Neural crest cell (in vitro differentiated cells): ENCODE results near the gene LDHA. TPM values are rescaled to one million over a fixed set of nuclear protein-coding genes. Genes with fewer than 3 reads are reported as not detected.
A peak's percentile ranks its signal among the peaks of the same experiment; 100 is the strongest.
"Not testable (repeated sequence)": the region's sequence is repeated elsewhere in the genome, so short reads cannot be mapped to it uniquely, and the experiment has no call there.

Experiments
- DNase-seq: peaks from one replicate; pipeline ENCODE4 v3.0.0; 2021; ENCODE audit warnings: low read depth, mixed read lengths, low spot score
- H3K27ac Mint-ChIP-seq: one replicate; pipeline ENCODE4 v1.8.0; 2021; ENCODE audit warnings: mild to moderate bottlenecking, mixed read lengths; ENCODE audit not compliant: unreplicated experiment
- H3K27me3 Mint-ChIP-seq: 2 replicates; pipeline ENCODE4 v1.8.0; 2021; ENCODE audit warnings: low read depth, mild to moderate bottlenecking, mixed read lengths
- H3K36me3 Mint-ChIP-seq: 2 replicates; pipeline ENCODE4 v1.8.0; 2021; ENCODE audit warnings: low read depth, mild to moderate bottlenecking, mixed read lengths
- H3K4me1 Mint-ChIP-seq: 2 replicates; pipeline ENCODE4 v1.8.0; 2021; ENCODE audit warnings: mixed read lengths
- H3K4me3 Mint-ChIP-seq: one replicate; pipeline ENCODE4 v1.8.0; 2021; ENCODE audit warnings: mild to moderate bottlenecking, mixed read lengths
- H3K9me3 Mint-ChIP-seq: 2 replicates; pipeline ENCODE4 v1.8.0; 2021; ENCODE audit warnings: mixed read lengths
- total RNA-seq: library from RNA; stranded (reverse); gene quantifications from 2 replicates; pipeline ENCODE4 v1.2.1, GENCODE V29; 2021
- TF ChIP-seq, protein P1 (sequence below): fragments of 200-600 bp; sonication (generic); conservative IDR thresholded peaks from 2 replicates; pipeline ENCODE4 v1.5.0; 2021; ENCODE audit warnings: antibody characterized with exemption, mild to moderate bottlenecking

LDHA gene
- total RNA-seq, 1 donor from 2014 or later = 297 TPM

DNA sequence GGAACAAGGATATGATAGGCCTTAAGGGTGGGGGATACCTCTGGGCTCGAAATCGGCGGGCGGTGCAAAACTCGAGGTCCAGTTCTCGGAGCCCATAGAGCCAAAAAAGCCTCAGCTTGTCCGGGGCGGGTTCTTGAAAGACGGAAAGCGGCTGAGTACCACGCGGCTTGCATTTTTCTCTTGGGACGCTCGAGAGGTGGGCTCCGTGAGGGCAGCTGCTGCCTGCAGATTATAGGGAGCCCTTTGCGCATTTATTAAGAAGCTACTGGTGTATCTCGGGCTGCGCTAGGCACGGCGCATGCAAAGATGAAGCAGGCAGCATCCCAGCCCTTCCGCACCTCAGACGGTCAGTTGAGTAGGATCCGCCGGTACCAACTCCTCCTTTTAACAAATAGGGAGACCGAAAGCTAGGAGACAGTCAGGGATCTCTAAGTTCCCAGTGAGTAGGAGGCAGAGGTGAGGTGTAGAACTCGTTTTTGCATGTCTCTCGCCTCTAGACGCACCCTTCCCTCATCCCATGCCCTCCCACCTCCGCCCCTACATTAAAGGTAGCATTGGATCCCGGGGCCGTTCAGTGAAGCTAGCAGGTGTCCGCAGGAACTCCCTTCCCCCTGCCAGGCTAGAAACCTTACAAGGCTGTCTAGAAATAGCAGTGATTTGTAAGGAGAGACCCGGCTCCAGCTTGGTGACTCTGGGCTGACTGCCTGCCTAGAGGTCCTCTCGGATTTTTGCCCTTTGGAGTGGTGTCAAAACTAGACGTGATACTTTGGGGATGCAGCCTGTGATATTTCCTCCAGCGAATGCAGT, 768 bp downstream of the LDHA start:
- H3K4me1 Mint-ChIP-seq = peaks cover 29% of the 10 kb centered on the region
- TF ChIP-seq, protein P1, sequence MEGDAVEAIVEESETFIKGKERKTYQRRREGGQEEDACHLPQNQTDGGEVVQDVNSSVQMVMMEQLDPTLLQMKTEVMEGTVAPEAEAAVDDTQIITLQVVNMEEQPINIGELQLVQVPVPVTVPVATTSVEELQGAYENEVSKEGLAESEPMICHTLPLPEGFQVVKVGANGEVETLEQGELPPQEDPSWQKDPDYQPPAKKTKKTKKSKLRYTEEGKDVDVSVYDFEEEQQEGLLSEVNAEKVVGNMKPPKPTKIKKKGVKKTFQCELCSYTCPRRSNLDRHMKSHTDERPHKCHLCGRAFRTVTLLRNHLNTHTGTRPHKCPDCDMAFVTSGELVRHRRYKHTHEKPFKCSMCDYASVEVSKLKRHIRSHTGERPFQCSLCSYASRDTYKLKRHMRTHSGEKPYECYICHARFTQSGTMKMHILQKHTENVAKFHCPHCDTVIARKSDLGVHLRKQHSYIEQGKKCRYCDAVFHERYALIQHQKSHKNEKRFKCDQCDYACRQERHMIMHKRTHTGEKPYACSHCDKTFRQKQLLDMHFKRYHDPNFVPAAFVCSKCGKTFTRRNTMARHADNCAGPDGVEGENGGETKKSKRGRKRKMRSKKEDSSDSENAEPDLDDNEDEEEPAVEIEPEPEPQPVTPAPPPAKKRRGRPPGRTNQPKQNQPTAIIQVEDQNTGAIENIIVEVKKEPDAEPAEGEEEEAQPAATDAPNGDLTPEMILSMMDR = no peak
- H3K27ac Mint-ChIP-seq = peak overlapping the region; percentile 84
- peak overlapping the region; percentile 96 for H3K4me3 Mint-ChIP-seq
- no peaks in the 10 kb centered on the region for H3K9me3 Mint-ChIP-seq
- peaks cover 9% of the 10 kb centered on the region for H3K27me3 Mint-ChIP-seq
- DNase-seq = peak; percentile 10
- peaks cover 7% of the 10 kb centered on the region for H3K36me3 Mint-ChIP-seq

DNA sequence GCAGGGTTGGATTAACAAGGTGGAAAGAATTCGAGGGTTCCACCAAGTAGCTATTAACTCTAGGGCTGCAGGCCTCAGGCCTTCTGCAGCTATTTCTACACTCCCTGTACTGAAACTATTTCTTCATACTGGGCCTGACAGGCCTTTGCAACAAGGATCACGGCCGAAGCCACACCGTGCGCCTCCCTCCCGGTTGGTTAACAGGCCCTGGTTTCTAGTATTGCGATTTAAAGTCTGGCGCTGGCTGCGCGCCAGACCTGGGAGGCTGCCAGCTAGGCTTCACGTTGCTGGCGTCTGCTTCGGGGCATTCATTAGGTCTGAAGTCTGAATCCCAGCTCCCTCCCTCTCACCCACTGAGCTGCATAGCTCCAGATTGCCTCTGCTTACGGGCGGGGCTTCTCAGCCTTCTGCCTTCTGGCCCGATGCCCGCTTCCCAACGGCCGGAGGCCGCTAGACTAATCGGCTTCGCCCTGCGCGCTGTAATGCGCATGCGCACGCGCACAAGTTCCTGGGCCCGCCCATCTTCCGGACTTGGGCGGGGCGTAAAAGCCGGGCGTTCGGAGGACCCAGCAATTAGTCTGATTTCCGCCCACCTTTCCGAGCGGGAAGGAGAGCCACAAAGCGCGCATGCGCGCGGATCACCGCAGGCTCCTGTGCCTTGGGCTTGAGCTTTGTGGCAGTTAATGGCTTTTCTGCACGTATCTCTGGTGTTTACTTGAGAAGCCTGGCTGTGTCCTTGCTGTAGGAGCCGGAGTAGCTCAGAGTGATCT, 1.6 kb downstream of the LDHA start:
- peak overlapping the region; percentile 96 for H3K4me3 Mint-ChIP-seq
- H3K9me3 Mint-ChIP-seq = no peaks in the 10 kb centered on the region
- TF ChIP-seq, protein P1 = no peak
- H3K27ac Mint-ChIP-seq = peak overlapping the region; percentile 84
- peaks cover 29% of the 10 kb centered on the region for H3K4me1 Mint-ChIP-seq
- H3K27me3 Mint-ChIP-seq = peaks cover 9% of the 10 kb centered on the region
- DNase-seq = peak; percentile 94
- peaks cover 7% of the 10 kb centered on the region for H3K36me3 Mint-ChIP-seq

DNA sequence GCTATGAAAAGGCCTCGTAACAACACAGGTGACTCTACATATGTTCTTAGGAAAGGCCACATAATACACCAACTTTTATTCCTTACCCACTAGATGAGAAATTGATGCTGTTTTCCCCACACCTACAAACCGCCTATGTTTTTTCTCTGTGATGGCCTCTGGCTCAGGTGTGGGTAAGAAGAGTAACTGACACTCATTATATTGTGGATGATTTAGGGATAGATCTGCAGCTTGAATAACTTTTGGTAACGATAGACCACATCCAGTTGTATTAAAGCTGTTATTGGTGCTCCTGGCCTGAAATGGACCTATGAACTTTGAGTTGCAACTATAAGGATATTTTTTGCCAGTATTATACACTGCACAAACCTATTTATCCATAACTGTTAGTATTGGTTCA, 3.6 kb downstream of the LDHA start:
- H3K4me3 Mint-ChIP-seq = peak overlapping the region; percentile 72
- peaks cover 10% of the 10 kb centered on the region for H3K36me3 Mint-ChIP-seq
- TF ChIP-seq, protein P1 = no peak
- DNase-seq = no peak
- H3K27me3 Mint-ChIP-seq = peaks cover 9% of the 10 kb centered on the region
- H3K27ac Mint-ChIP-seq = no peak overlapping the region
- H3K9me3 Mint-ChIP-seq = no peaks in the 10 kb centered on the region
- H3K4me1 Mint-ChIP-seq = peaks cover 29% of the 10 kb centered on the region

- H3K36me3 Mint-ChIP-seq = peaks cover 21% of the 10 kb centered on the region
- not testable (repeated sequence) for DNase-seq, H3K27me3 Mint-ChIP-seq, H3K27ac Mint-ChIP-seq, H3K9me3 Mint-ChIP-seq, H3K4me3 Mint-ChIP-seq
- H3K4me1 Mint-ChIP-seq = peaks cover 14% of the 10 kb centered on the region
Measured at GRCh38 chr11:18401077-18401476, 6.7 kb downstream of the LDHA start.

GRCh38 chr11:18404062-18404461, 9.7 kb downstream of the LDHA start:
- H3K27ac Mint-ChIP-seq = no peak overlapping the region
- no peaks in the 10 kb centered on the region for H3K4me1 Mint-ChIP-seq
- no peaks in the 10 kb centered on the region for H3K9me3 Mint-ChIP-seq
- TF ChIP-seq, protein P1 = no peak
- peaks cover 17% of the 10 kb centered on the region for H3K36me3 Mint-ChIP-seq
- H3K27me3 Mint-ChIP-seq = no peaks in the 10 kb centered on the region
- no peak for DNase-seq
- no peak overlapping the region for H3K4me3 Mint-ChIP-seq

GRCh38 chr11:18407400-18407799, 13.0 kb downstream of the LDHA start:
- DNase-seq, H3K27ac Mint-ChIP-seq, H3K27me3 Mint-ChIP-seq, H3K9me3 Mint-ChIP-seq: not testable (repeated sequence)
- Mint-ChIP-seq H3K4me3 (peak overlapping the region; percentile 15), H3K4me1 (peaks cover 12% of the 10 kb centered on the region), H3K36me3 (peaks cover 16% of the 10 kb centered on the region)
